Measurements from ENCODE around the gene BPI. TPM values are rescaled to one million over a fixed set of nuclear protein-coding genes. Genes with fewer than 3 reads are reported as not detected.
"Not testable (repeated sequence)": the region's sequence is repeated elsewhere in the genome, so short reads cannot be mapped to it uniquely, and the experiment has no call there.

Gene BPI
- 1 to 10 TPM in 1 of 2 donors, under 1 TPM in 1; 0.41 to 4.5 TPM for total RNA-seq

DNA sequence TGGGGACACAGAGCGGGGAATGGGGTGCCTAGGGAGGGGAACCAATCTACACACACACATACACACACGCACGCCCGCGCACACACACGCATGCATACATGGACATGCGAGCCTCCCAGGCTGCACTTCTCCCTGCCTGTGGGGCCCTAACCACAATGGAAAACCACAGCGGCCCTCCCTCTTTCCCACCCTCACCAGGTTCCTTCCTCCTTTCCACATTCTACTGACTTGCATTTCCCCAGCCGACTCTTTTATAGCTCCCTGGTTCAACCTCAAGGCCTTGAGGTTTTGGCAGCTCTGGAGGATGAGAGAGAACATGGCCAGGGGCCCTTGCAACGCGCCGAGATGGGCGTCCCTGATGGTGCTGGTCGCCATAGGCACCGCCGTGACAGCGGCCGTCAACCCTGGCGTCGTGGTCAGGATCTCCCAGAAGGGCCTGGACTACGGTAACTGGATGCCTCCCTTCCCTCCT, at the start of gene BPI:
BPI (plus strand) TSS at position 249 of the 472 bp plus-strand sequence; CDS start at position 317, 68 bp downstream.
- no peak for DNase-seq (ENCODE audit: low spot score)
- no peak within 1 kb of the TSS for H3K4me3 ChIP-seq
- H3K9me3 ChIP-seq, result no peaks in the 10 kb centered on the region
- TF ChIP-seq POLR2A (IDR thresholded peaks at IDR 0.05), result no peak
- no peak for TF ChIP-seq POLR2AphosphoS5 (IDR thresholded peaks at IDR 0.05)
- TF ChIP-seq CTCF (IDR thresholded peaks at IDR 0.05), result no peak
- intact Hi-C loops (cut with DNase I), result loop anchor here (2.0 kb wide), 1 partner anchor 73 kb away; no protein-coding TSS in a partner anchor
- no peak within 1 kb of the TSS for H3K27ac ChIP-seq
- H3K4me1 ChIP-seq (replicated peaks), result no peaks in the 10 kb centered on the region
- H3K36me3 ChIP-seq, result no peaks in the 10 kb centered on the region
- no peaks in the 10 kb centered on the region for H3K27me3 ChIP-seq (replicated peaks; ENCODE audit: insufficient read depth)
- WGBS, result 77% methylated on average over 21 of the region's 21 CpGs

DNA sequence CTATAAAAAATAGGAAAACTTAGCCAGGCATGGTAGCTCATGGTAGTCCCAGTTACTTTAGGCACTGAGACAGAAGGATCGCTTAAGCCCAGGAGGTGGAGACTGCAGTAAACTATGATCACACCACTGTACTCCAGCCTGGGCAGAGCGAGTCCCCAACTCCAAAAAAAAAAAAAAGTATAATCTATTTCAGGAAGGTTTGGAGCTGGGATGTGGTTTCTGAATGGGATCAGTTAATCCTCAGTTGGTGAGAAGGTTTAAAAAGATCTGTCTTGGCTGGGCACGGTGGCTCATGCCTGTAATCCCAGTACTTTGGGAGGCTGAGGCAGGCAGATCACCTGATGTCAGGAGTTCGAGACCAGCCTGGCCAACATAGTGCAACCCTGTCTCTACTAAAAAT, 49.3 kb upstream of the BPI start:
- peak overlapping the region; percentile 40 to 65 for H3K27ac ChIP-seq
- H3K9me3 ChIP-seq; H3K36me3 ChIP-seq; intact Hi-C loops (cut with DNase I); H3K27me3 ChIP-seq (replicated peaks; ENCODE audit: insufficient read depth); DNase-seq (ENCODE audit: low spot score); H3K4me3 ChIP-seq; H3K4me1 ChIP-seq (replicated peaks): not testable (repeated sequence)
- WGBS, result 67% methylated on average over 4 of the region's 4 CpGs

DNA sequence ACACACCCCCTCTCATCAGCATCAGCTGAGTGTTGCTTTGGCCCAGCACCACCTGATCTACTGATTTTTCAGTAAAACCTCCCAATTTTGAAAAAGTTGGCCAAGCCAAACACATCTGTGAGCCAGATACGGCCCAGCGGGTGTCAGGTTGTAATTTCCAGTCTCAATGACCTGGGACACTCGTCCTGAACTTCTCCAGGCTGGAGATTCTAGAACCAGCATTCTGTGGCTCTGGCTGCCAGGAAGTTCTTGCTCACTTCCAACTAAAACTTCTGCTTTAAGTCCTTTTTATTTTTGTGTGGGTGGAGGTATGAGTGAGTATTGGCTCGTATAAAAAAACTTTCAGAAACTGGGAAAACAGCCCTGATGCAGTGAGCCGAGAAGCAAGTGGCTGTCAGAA, 48.6 kb upstream of the BPI start:
- TF ChIP-seq POLR2AphosphoS5 (IDR thresholded peaks at IDR 0.05), result no peak

GRCh38 chr20:38256021-38256420, 47.9 kb upstream of the BPI start:
- no peaks in the 10 kb centered on the region for H3K4me1 ChIP-seq (replicated peaks)
- H3K9me3 ChIP-seq, result no peaks in the 10 kb centered on the region
- WGBS, result 76% methylated on average over 4 of the region's 4 CpGs
- DNase-seq (ENCODE audit: low spot score), result no peak
- no peak overlapping the region for H3K4me3 ChIP-seq
- TF ChIP-seq POLR2AphosphoS5 (IDR thresholded peaks at IDR 0.05) (no peak), POLR2A (IDR thresholded peaks at IDR 0.05) (no peak), CTCF (IDR thresholded peaks at IDR 0.05) (no peak)
- H3K36me3 ChIP-seq, result no peaks in the 10 kb centered on the region
- intact Hi-C loops (cut with DNase I), result no loop called here
- H3K27ac ChIP-seq, result peak overlapping the region; percentile 40 to 65
- H3K27me3 ChIP-seq (replicated peaks; ENCODE audit: insufficient read depth), result no peaks in the 10 kb centered on the region

More for the DNA sequence above, 48.6 kb upstream of the BPI start:
- no peaks in the 10 kb centered on the region for H3K4me1 ChIP-seq (replicated peaks)
- no peak for DNase-seq (ENCODE audit: low spot score)
- H3K9me3 ChIP-seq, result no peaks in the 10 kb centered on the region
- H3K36me3 ChIP-seq, result no peaks in the 10 kb centered on the region
- no peaks in the 10 kb centered on the region for H3K27me3 ChIP-seq (replicated peaks; ENCODE audit: insufficient read depth)
- H3K4me3 ChIP-seq, result no peak overlapping the region
- intact Hi-C loops (cut with DNase I), result no loop called here
- WGBS, result 26% methylated on average over 5 of the region's 5 CpGs
- H3K27ac ChIP-seq, result peak overlapping the region; percentile 40 to 65

DNA sequence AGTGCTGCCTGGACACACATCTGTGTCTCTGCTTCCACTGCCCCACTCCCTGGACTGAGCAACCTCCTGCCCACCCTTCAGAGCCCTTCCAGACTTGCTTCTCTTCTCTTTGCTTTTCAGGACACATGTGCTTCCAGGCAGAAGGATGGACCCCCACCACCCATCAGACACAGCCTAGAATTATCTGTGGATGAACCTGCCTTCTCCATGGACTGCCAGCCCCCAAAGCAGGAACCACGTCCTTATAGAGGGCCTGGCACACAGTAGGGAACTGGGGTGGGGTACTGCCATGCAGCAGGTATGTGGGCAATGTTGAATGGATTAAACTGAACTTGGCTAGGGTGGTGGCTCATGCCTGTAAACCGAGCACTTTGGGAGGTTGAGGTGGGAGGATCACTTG, 47.0 kb upstream of the BPI start:
- TF ChIP-seq POLR2AphosphoS5 (IDR thresholded peaks at IDR 0.05) (no peak), CTCF (IDR thresholded peaks at IDR 0.05) (no peak), POLR2A (IDR thresholded peaks at IDR 0.05) (no peak)
- no peaks in the 10 kb centered on the region for H3K4me1 ChIP-seq (replicated peaks)
- no peak for DNase-seq (ENCODE audit: low spot score)
- intact Hi-C loops (cut with DNase I), result no loop called here
- H3K9me3 ChIP-seq, result no peaks in the 10 kb centered on the region
- no peaks in the 10 kb centered on the region for H3K36me3 ChIP-seq
- H3K27me3 ChIP-seq (replicated peaks; ENCODE audit: insufficient read depth), result no peaks in the 10 kb centered on the region
- H3K4me3 ChIP-seq, result no peak overlapping the region
- WGBS, result 94% methylated on average over 2 of the region's 2 CpGs
- H3K27ac ChIP-seq, result no peak overlapping the region

DNA sequence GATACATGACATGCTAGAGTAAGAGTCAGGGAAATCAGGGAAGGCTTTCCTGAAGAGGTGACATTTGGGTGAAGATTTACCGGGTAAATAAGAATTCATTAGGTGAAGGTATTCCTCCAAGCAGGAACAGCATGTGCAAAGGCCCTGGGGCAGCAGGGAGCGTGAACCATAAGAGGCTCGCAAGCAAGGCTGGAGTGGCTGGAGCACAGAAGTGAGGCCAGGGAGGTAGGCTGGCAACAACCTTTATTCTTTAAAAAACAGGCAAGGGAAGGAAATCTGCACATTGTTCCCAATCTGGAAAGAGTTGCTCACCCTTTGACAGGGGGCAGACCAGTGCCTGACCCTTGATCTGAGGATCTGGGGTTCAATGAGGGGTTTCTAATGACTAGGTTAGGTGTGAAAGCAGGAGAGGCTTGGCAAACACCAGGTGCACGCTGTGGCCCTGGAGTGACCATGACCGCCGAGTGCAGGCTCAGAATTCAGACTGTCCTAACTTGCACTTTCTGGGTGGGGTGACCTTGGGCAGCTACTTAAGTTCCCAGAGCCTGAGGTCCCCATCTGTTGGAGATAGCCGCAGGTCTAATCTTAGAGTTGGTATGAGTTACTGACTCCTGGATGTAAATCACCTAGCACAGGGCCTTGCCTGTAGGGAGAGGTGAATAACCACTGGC, 45.3 kb upstream of the BPI start:
- intact Hi-C loops (cut with DNase I), result no loop called here
- no peak overlapping the region for H3K27ac ChIP-seq
- no peak overlapping the region for H3K4me3 ChIP-seq
- TF ChIP-seq POLR2A (IDR thresholded peaks at IDR 0.05) (no peak), CTCF (IDR thresholded peaks at IDR 0.05) (no peak), POLR2AphosphoS5 (IDR thresholded peaks at IDR 0.05) (no peak)
- no peaks in the 10 kb centered on the region for H3K9me3 ChIP-seq
- no peak for DNase-seq (ENCODE audit: low spot score)
- no peaks in the 10 kb centered on the region for H3K27me3 ChIP-seq (replicated peaks; ENCODE audit: insufficient read depth)
- 93% methylated on average over 7 of the region's 7 CpGs for WGBS
- H3K36me3 ChIP-seq, result no peaks in the 10 kb centered on the region
- H3K4me1 ChIP-seq (replicated peaks), result no peaks in the 10 kb centered on the region
